ENCODE results near the gene SND1. TPM values are rescaled to one million over a fixed set of nuclear protein-coding genes. Genes with fewer than 3 reads are reported as not detected.

SND1 gene
- total RNA-seq, 1 experiment from 2014 or later = 274 TPM

GRCh38 chr7:127908430-127909258 lies 256.6 kb downstream of the SND1 start:
- no peak for TF ChIP-seq CTCF (IDR thresholded peaks at IDR 0.05; ENCODE audit: insufficient read depth in 1 of 2, low read depth in 1 of 2, low read length in 1 of 2, severe bottlenecking in 1 of 2, unreplicated experiment in 1 of 2)
- no peak overlapping the region for H3K4me3 ChIP-seq (ENCODE audit: low read depth, low read length)
- no TSS peak for BruUV-seq (replicated peaks)
- DNase-seq = no peak
- Mint-ChIP-seq H3K36me3 (ENCODE audit: insufficient read depth, unreplicated experiment) (peaks cover 48% of the 10 kb centered on the region), H3K9me3 (ENCODE audit: unreplicated experiment) (no peaks in the 10 kb centered on the region), H3K4me3 (ENCODE audit: unreplicated experiment) (no peak overlapping the region), H3K27me3 (ENCODE audit: insufficient read depth, unreplicated experiment) (no peaks in the 10 kb centered on the region), H3K27ac (ENCODE audit: unreplicated experiment) (peak overlapping the region; percentile 7), H3K4me1 (ENCODE audit: low read depth, unreplicated experiment) (peaks cover 55% of the 10 kb centered on the region)
- intact Hi-C loops (cut with micrococcal nuclease; ENCODE audit: unreplicated experiment) = no loop called here
- ChIA-PET CTCF (no interaction called here), POLR2A (no interaction called here)
- H3K4me1 ChIP-seq = peaks cover 66% of the 10 kb centered on the region
- H3K36me3 ChIP-seq (ENCODE audit: control insufficient read depth, insufficient read depth, low read length) = no peaks in the 10 kb centered on the region
- no peaks in the 10 kb centered on the region for H3K9me3 ChIP-seq
- H3K27me3 ChIP-seq (replicated peaks; ENCODE audit: control insufficient read depth, insufficient read depth, low read length) = no peaks in the 10 kb centered on the region

- no peak for DNase-seq
- Mint-ChIP-seq H3K4me1 (ENCODE audit: low read depth, unreplicated experiment) (peaks cover 52% of the 10 kb centered on the region), H3K9me3 (ENCODE audit: unreplicated experiment) (no peaks in the 10 kb centered on the region), H3K27me3 (ENCODE audit: insufficient read depth, unreplicated experiment) (no peaks in the 10 kb centered on the region), H3K36me3 (ENCODE audit: insufficient read depth, unreplicated experiment) (peaks cover 45% of the 10 kb centered on the region), H3K4me3 (ENCODE audit: unreplicated experiment) (no peak overlapping the region), H3K27ac (ENCODE audit: unreplicated experiment) (peak overlapping the region; percentile 7)
- Histone ChIP-seq H3K36me3 (ENCODE audit: control insufficient read depth, insufficient read depth, low read length) (no peaks in the 10 kb centered on the region), H3K9me3 (no peaks in the 10 kb centered on the region), H3K4me3 (ENCODE audit: low read depth, low read length) (no peak overlapping the region), H3K4me1 (peaks cover 72% of the 10 kb centered on the region), H3K27me3 (replicated peaks; ENCODE audit: control insufficient read depth, insufficient read depth, low read length) (no peaks in the 10 kb centered on the region)
- CTCF ChIA-PET = no interaction called here
- no TSS peak for BruUV-seq (replicated peaks)
- intact Hi-C loops (cut with micrococcal nuclease; ENCODE audit: unreplicated experiment) = no loop called here
- TF ChIP-seq CTCF (IDR thresholded peaks at IDR 0.05; ENCODE audit: insufficient read depth in 1 of 2, low read depth in 1 of 2, low read length in 1 of 2, severe bottlenecking in 1 of 2, unreplicated experiment in 1 of 2) = no peak
- POLR2A ChIA-PET = no interaction called here
Observed at GRCh38 chr7:127909424-127910152, 257.6 kb downstream of the SND1 start.

GRCh38 chr7:127910670-127911069 lies 258.7 kb downstream of the SND1 start:
- no peaks in the 10 kb centered on the region for H3K27me3 ChIP-seq (replicated peaks; ENCODE audit: control insufficient read depth, insufficient read depth, low read length)
- intact Hi-C loops (cut with micrococcal nuclease; ENCODE audit: unreplicated experiment) = no loop called here
- POLR2A ChIA-PET = no interaction called here

More at GRCh38 chr7:127910670-127911069, 258.7 kb downstream of the SND1 start:
- Mint-ChIP-seq H3K9me3 (ENCODE audit: unreplicated experiment) (no peaks in the 10 kb centered on the region), H3K36me3 (ENCODE audit: insufficient read depth, unreplicated experiment) (peaks cover 42% of the 10 kb centered on the region), H3K4me1 (ENCODE audit: low read depth, unreplicated experiment) (peaks cover 42% of the 10 kb centered on the region), H3K27me3 (ENCODE audit: insufficient read depth, unreplicated experiment) (no peaks in the 10 kb centered on the region), H3K4me3 (ENCODE audit: unreplicated experiment) (no peak overlapping the region), H3K27ac (ENCODE audit: unreplicated experiment) (no peak overlapping the region)
- Histone ChIP-seq H3K36me3 (ENCODE audit: control insufficient read depth, insufficient read depth, low read length) (no peaks in the 10 kb centered on the region), H3K9me3 (no peaks in the 10 kb centered on the region), H3K4me1 (peaks cover 70% of the 10 kb centered on the region), H3K4me3 (ENCODE audit: low read depth, low read length) (no peak overlapping the region)
- BruUV-seq (replicated peaks) = no TSS peak
- no peak for DNase-seq
- CTCF ChIA-PET = no interaction called here
- TF ChIP-seq CTCF (IDR thresholded peaks at IDR 0.05; ENCODE audit: insufficient read depth in 1 of 2, low read depth in 1 of 2, low read length in 1 of 2, severe bottlenecking in 1 of 2, unreplicated experiment in 1 of 2) = no peak
